ENCODE results near the gene PLA2G2F. TPM values are rescaled to one million over a fixed set of nuclear protein-coding genes. Genes with fewer than 3 reads are reported as not detected.

The PLA2G2F gene
- total RNA-seq, 1 experiment from 2014 or later, result not detected

DNA sequence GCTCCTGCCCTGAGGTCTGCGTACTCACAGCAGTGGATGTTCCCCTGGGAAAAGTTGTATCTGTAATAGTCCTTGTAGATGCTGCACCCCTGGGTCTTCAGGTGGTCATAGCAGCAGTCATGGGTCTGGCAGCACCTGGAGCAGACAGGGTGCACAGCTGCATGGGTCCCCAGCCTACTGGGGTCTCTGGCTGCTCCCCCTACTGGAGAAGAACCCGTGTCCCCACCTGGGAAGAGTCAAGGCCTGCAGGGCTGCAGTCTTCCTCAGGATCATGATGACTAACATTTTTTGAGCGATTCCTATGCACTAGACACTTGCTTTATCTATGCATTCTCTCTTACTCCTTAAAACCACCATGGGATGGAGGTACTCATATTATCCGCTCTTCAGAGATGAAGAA, 23.6 kb upstream of the PLA2G2F start:
- H3K36me3 Mint-ChIP-seq (ENCODE audit: insufficient read depth, unreplicated experiment), result no peaks in the 10 kb centered on the region
- ChIA-PET POLR2A (no interaction called here), CTCF (no interaction called here)
- no peak for TF ChIP-seq CTCF (IDR thresholded peaks at IDR 0.05; ENCODE audit: unreplicated experiment)
- intact Hi-C loops (cut with micrococcal nuclease), result no loop called here
- no peak for DNase-seq (ENCODE audit: unreplicated experiment)
- H3K27me3 Mint-ChIP-seq (ENCODE audit: insufficient read depth, unreplicated experiment), result peaks cover 32% of the 10 kb centered on the region
- H3K4me1 Mint-ChIP-seq (ENCODE audit: insufficient read depth, unreplicated experiment), result peaks cover 7% of the 10 kb centered on the region
- no peaks in the 10 kb centered on the region for H3K9me3 Mint-ChIP-seq (ENCODE audit: unreplicated experiment)
- no peak overlapping the region for H3K4me3 Mint-ChIP-seq (ENCODE audit: unreplicated experiment)
- BruUV-seq (replicated peaks), result no TSS peak
- H3K27ac Mint-ChIP-seq (ENCODE audit: low read depth, unreplicated experiment), result no peak overlapping the region

DNA sequence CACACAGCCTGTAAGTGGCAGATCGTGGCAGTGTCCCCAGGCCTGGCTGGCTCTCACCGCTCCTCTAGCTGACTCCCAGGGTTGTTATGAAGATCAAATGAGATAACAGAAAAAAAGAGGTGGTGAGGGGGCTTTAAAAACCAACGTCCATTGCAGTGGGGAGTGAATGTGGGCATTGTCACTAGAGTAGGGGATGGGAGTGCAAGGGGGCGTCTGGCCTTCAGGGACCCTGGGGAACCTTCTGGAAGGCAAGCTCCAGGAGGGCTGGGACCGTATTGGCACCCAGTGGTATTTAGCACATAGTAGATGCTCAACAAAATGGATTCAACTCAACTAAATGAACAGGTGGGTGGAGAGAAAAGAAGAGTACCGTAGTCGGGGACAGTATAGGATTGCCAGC, 23.2 kb upstream of the PLA2G2F start:
- POLR2A ChIA-PET, result no interaction called here

DNA sequence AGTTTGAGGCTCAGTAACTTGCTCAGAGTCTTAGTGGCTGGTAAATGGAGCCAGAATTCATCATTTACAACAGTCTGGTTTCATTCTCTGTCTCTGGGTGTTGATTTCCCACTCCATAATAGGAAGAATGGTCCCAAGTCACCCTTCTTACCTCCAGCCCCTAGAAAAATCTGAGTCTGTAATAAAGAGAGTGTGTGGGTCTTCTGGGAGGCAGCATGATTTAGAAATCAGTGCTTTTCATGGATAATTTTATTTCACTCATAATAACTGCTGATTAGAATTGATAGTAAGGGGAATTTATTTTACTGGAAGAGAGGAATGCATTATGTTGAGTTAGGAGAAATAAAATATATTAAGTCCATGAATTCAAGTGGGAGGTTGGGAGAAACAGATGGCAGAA, 21.9 kb upstream of the PLA2G2F start:
- DNase-seq (ENCODE audit: unreplicated experiment), result no peak
- Mint-ChIP-seq H3K4me3 (ENCODE audit: unreplicated experiment) (no peak overlapping the region), H3K27ac (ENCODE audit: low read depth, unreplicated experiment) (no peak overlapping the region), H3K4me1 (ENCODE audit: insufficient read depth, unreplicated experiment) (no peaks in the 10 kb centered on the region), H3K9me3 (ENCODE audit: unreplicated experiment) (no peaks in the 10 kb centered on the region), H3K36me3 (ENCODE audit: insufficient read depth, unreplicated experiment) (no peaks in the 10 kb centered on the region), H3K27me3 (ENCODE audit: insufficient read depth, unreplicated experiment) (peaks cover 50% of the 10 kb centered on the region)
- CTCF ChIA-PET, result interaction anchor here (1.8 to 1.9 kb wide), 2 partner anchors 34 to 199 kb away, joined by 9 to 10 read pairs; no protein-coding TSS in a partner anchor
- TF ChIP-seq CTCF (IDR thresholded peaks at IDR 0.05; ENCODE audit: unreplicated experiment), result no peak
- no TSS peak for BruUV-seq (replicated peaks)
- POLR2A ChIA-PET, result no interaction called here
- intact Hi-C loops (cut with micrococcal nuclease), result no loop called here

More for the DNA sequence above, 23.2 kb upstream of the PLA2G2F start:
- TF ChIP-seq CTCF (IDR thresholded peaks at IDR 0.05; ENCODE audit: unreplicated experiment), result no peak
- H3K27me3 Mint-ChIP-seq (ENCODE audit: insufficient read depth, unreplicated experiment), result peaks cover 37% of the 10 kb centered on the region
- DNase-seq (ENCODE audit: unreplicated experiment), result no peak
- no peaks in the 10 kb centered on the region for H3K36me3 Mint-ChIP-seq (ENCODE audit: insufficient read depth, unreplicated experiment)
- no peak overlapping the region for H3K4me3 Mint-ChIP-seq (ENCODE audit: unreplicated experiment)
- intact Hi-C loops (cut with micrococcal nuclease), result no loop called here
- no TSS peak for BruUV-seq (replicated peaks)
- H3K4me1 Mint-ChIP-seq (ENCODE audit: insufficient read depth, unreplicated experiment), result peaks cover 2% of the 10 kb centered on the region
- H3K27ac Mint-ChIP-seq (ENCODE audit: low read depth, unreplicated experiment), result no peak overlapping the region
- CTCF ChIA-PET, result no interaction called here
- no peaks in the 10 kb centered on the region for H3K9me3 Mint-ChIP-seq (ENCODE audit: unreplicated experiment)

DNA sequence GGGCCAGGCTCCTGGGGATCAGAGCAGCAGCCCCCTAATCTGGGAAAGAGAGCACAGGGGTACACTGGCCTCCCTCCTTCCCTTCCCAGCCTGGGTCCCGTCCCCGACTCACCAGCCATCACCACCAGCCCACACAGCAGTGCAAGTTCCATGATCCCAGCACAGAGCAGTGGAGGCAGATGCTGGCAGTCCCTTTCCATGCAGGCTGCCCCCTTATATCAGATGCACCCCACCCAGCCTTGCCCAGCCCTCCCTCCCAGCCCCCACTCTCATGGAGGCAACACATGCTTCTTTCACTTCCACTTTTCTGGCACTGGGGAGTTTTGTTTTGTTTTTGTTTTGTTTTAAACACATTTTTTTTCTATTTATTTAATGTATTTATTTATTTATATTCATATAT, 19.8 kb upstream of the PLA2G2F start, which contains the start of gene PLA2G2D:
PLA2G2D (minus strand) TSS at position 190 of the 400 bp plus-strand sequence; CDS start at position 152, 38 bp downstream.
- Mint-ChIP-seq H3K36me3 (ENCODE audit: insufficient read depth, unreplicated experiment) (no peaks in the 10 kb centered on the region), H3K4me3 (ENCODE audit: unreplicated experiment) (no peak within 1 kb of the TSS), H3K4me1 (ENCODE audit: insufficient read depth, unreplicated experiment) (peaks cover under 1% of the 10 kb centered on the region), H3K27me3 (ENCODE audit: insufficient read depth, unreplicated experiment) (peaks cover 54% of the 10 kb centered on the region), H3K27ac (ENCODE audit: low read depth, unreplicated experiment) (no peak within 1 kb of the TSS), H3K9me3 (ENCODE audit: unreplicated experiment) (no peaks in the 10 kb centered on the region)
- ChIA-PET CTCF (no interaction called here), POLR2A (no interaction called here)
- no TSS peak for BruUV-seq (replicated peaks)
- intact Hi-C loops (cut with micrococcal nuclease), result no loop called here
- DNase-seq (ENCODE audit: unreplicated experiment), result no peak
- TF ChIP-seq CTCF (IDR thresholded peaks at IDR 0.05; ENCODE audit: unreplicated experiment), result no peak

Data from MCF 10A (cell line).